A549 (cell line): Measurements from ENCODE around the gene TEC.

Experiments used
- BHLHE40 ChIP-seq: IDR thresholded peaks from 2 replicates; pipeline ENCODE4 v1.6.1; 2012; ENCODE audit warnings: low read depth, low read length, inconsistent platforms
- CTCF ChIP-seq: fragments of >200 bp; sonication (Bioruptor Twin); formaldehyde crosslinking; IDR thresholded peaks from 3 replicates; pipeline ENCODE4 v1.5.1; 2016
- E2F6 ChIP-seq: IDR thresholded peaks from 2 replicates; pipeline ENCODE4 v1.6.1; 2012; ENCODE audit warnings: low read depth, borderline replicate concordance
- EHF ChIP-seq: fragments of 250-450 bp; sonication (Bioruptor Pico); IDR thresholded peaks from 2 replicates; pipeline ENCODE4 v1.5.0; 2020; ENCODE audit warnings: mild to moderate bottlenecking
- EP300 ChIP-seq, 2 experiments: fragments of >200 bp; sonication (Bioruptor Twin); formaldehyde crosslinking; IDR thresholded peaks; 2 replicates in 1 of 2; 3 replicates in 1 of 2; pipeline ENCODE4 v1.6.1; 2016 to 2017
- MAFK ChIP-seq: fragments of 450-650 bp; IDR thresholded peaks from 2 replicates; pipeline ENCODE4 v1.6.1; 2014; ENCODE audit not compliant: partially characterized antibody
- MAX ChIP-seq: IDR thresholded peaks from 2 replicates; pipeline ENCODE4 v1.6.1; 2012
- PBX3 ChIP-seq: IDR thresholded peaks from 2 replicates; pipeline ENCODE4 v1.6.1; 2012
- POLR2A ChIP-seq: IDR thresholded peaks from 2 replicates; pipeline ENCODE4 v1.6.1; 2012; ENCODE audit warnings: mild to moderate bottlenecking, low read length
- POLR2AphosphoS2 ChIP-seq: conservative IDR thresholded peaks from 2 replicates; pipeline ENCODE4 v1.6.1; 2012; ENCODE audit warnings: low read length, improper control_type of control experiment, inconsistent platforms
- RAD21 ChIP-seq, 2 experiments: fragments of >200 bp in 1 of 2; sonication (Bioruptor Twin) in 1 of 2; formaldehyde crosslinking in 1 of 2; IDR thresholded peaks in 1 of 2; conservative IDR thresholded peaks in 1 of 2; 2 replicates in 1 of 2; 3 replicates in 1 of 2; pipeline ENCODE4 v1.6.1; 2012 to 2018; ENCODE audit warnings: inconsistent platforms in 1 of 2
- RNF2 ChIP-seq: fragments of 200-600 bp; sonication (generic); IDR thresholded peaks from 2 replicates; pipeline ENCODE4 v1.6.1; 2016; ENCODE audit warnings: low read depth, mild to moderate bottlenecking, antibody characterized with exemption, moderate library complexity, borderline replicate concordance
- SMC3 ChIP-seq: fragments of >200 bp; sonication (Bioruptor Twin); formaldehyde crosslinking; IDR thresholded peaks from 3 replicates; pipeline ENCODE4 v1.6.1; 2018; ENCODE audit warnings: inconsistent platforms
- ZFP36 ChIP-seq: fragments of 450-650 bp; IDR thresholded peaks from 2 replicates; pipeline ENCODE4 v1.6.1; 2014; ENCODE audit warnings: borderline replicate concordance; ENCODE audit not compliant: partially characterized antibody

- TF ChIP-seq MAX = no peak
- no peak for TF ChIP-seq CTCF
- no peak for TF ChIP-seq POLR2A
- no peak for TF ChIP-seq EP300 (IDR thresholded peaks at IDR 0.05)
- TF ChIP-seq POLR2AphosphoS2 = no peak
- no peak for TF ChIP-seq SMC3
- no peak for TF ChIP-seq PBX3
- TF ChIP-seq MAFK = no peak
- no peak for TF ChIP-seq ZFP36
- TF ChIP-seq RAD21 (conservative IDR thresholded peaks at IDR 0.05 in 1 of 2, IDR thresholded peaks at IDR 0.05 in 1 of 2) = no peak
- no peak for TF ChIP-seq RNF2
- no peak for TF ChIP-seq BHLHE40
- no peak for TF ChIP-seq E2F6
- no peak for TF ChIP-seq EHF (CRISPR knock-in tag)
Measured at GRCh38 chr4:48196758-48197504, 72.7 kb downstream of the TEC start.
